SK-N-SH treated with all-trans-retinoic acid at 6 μM for 48 hours (cell line): Measurements from ENCODE around the gene SLC25A53.

Experiments
- ATAC-seq: fragments of 200-7000 bp; cut with Tn5 transposase; 3 replicates; pipeline ENCODE4 v1.9.1; 2020; ENCODE audit warnings: mild to moderate bottlenecking, moderate library complexity
- ARNTL ChIP-seq: fragments of 450-650 bp; formaldehyde crosslinking; IDR thresholded peaks from 2 replicates; pipeline ENCODE4 v1.5.0; 2020; ENCODE audit warnings: low read depth, mild to moderate bottlenecking, moderate library complexity, borderline replicate concordance
- BACH2 ChIP-seq: fragments of 250-450 bp; sonication (Bioruptor Pico); IDR thresholded peaks from 2 replicates; pipeline ENCODE4 v1.9.0; 2021; ENCODE audit warnings: mild to moderate bottlenecking, borderline replicate concordance
- CREB5 ChIP-seq: fragments of 250-450 bp; sonication (Bioruptor Pico); IDR thresholded peaks from 2 replicates; pipeline ENCODE4 v1.5.1; 2020; ENCODE audit warnings: low read depth, mild to moderate bottlenecking, moderate library complexity
- CSDC2 ChIP-seq: fragments of 250-450 bp; sonication (Bioruptor Pico); IDR thresholded peaks from 2 replicates; pipeline ENCODE4 v1.5.0; 2020; ENCODE audit warnings: mild to moderate bottlenecking, moderate library complexity
- GLIS3 ChIP-seq: fragments of 250-450 bp; sonication (Bioruptor Pico); IDR thresholded peaks from 2 replicates; pipeline ENCODE4 v1.5.0; 2020; ENCODE audit warnings: mild to moderate bottlenecking, moderate library complexity
- ISL1 ChIP-seq: fragments of 250-450 bp; sonication (Bioruptor Pico); IDR thresholded peaks from 2 replicates; pipeline ENCODE4 v2.1.2; 2022; ENCODE audit warnings: mild to moderate bottlenecking, moderate library complexity
- OSR1 ChIP-seq: fragments of 250-450 bp; sonication (Bioruptor Pico); IDR thresholded peaks from 2 replicates; pipeline ENCODE4 v1.8.0; 2022; ENCODE audit warnings: moderate library complexity, mild to moderate bottlenecking, inconsistent platforms
- PATZ1 ChIP-seq: fragments of 250-450 bp; sonication (Bioruptor Pico); IDR thresholded peaks from 2 replicates; pipeline ENCODE4 v1.8.0; 2020; ENCODE audit warnings: mild to moderate bottlenecking, moderate library complexity, borderline replicate concordance
- POU6F1 ChIP-seq: fragments of 250-450 bp; sonication (Bioruptor Pico); IDR thresholded peaks from 2 replicates; pipeline ENCODE4 v1.8.0; 2021; ENCODE audit warnings: low read depth, mild to moderate bottlenecking, moderate library complexity, borderline replicate concordance
- PPARA ChIP-seq: fragments of 250-450 bp; sonication (Bioruptor Pico); IDR thresholded peaks from 2 replicates; pipeline ENCODE4 v1.5.0; 2020; ENCODE audit warnings: mild to moderate bottlenecking, borderline replicate concordance
- SNAI2 ChIP-seq: fragments of 250-450 bp; sonication (Bioruptor Pico); IDR thresholded peaks from 2 replicates; pipeline ENCODE4 v1.5.0; 2020; ENCODE audit warnings: mild to moderate bottlenecking, moderate library complexity
- TOX ChIP-seq: fragments of 250-450 bp; sonication (Bioruptor Pico); IDR thresholded peaks from 2 replicates; pipeline ENCODE4 v1.8.0; 2021; ENCODE audit warnings: mild to moderate bottlenecking, moderate library complexity, borderline replicate concordance
- TSHZ2 ChIP-seq: fragments of 250-450 bp; sonication (Bioruptor Pico); IDR thresholded peaks from 2 replicates; pipeline ENCODE4 v1.5.0; 2020; ENCODE audit warnings: mild to moderate bottlenecking, moderate library complexity
- ZC3H10 ChIP-seq: fragments of 250-450 bp; sonication (Bioruptor Pico); IDR thresholded peaks from 2 replicates; pipeline ENCODE4 v1.5.1; 2021; ENCODE audit warnings: mild to moderate bottlenecking, moderate library complexity
- ZFP30 ChIP-seq: fragments of 450-650 bp; formaldehyde crosslinking; IDR thresholded peaks from 2 replicates; pipeline ENCODE4 v1.5.0; 2022; ENCODE audit warnings: mild to moderate bottlenecking, moderate library complexity
- ZNF565 ChIP-seq: fragments of 450-650 bp; formaldehyde crosslinking; conservative IDR thresholded peaks from 2 replicates; pipeline ENCODE4 v1.5.0; 2020; ENCODE audit warnings: low read depth, mild to moderate bottlenecking, moderate library complexity
- ZNF70 ChIP-seq: fragments of 450-650 bp; formaldehyde crosslinking; IDR thresholded peaks from 2 replicates; pipeline ENCODE4 v1.5.0; 2020; ENCODE audit warnings: mild to moderate bottlenecking, moderate library complexity
- TF ChIP-seq, protein P1 (sequence below): fragments of 250-450 bp; sonication (Bioruptor Pico); IDR thresholded peaks from 2 replicates; pipeline ENCODE4 v1.5.1; 2021; ENCODE audit warnings: mild to moderate bottlenecking, moderate library complexity

The SLC25A53 gene

DNA sequence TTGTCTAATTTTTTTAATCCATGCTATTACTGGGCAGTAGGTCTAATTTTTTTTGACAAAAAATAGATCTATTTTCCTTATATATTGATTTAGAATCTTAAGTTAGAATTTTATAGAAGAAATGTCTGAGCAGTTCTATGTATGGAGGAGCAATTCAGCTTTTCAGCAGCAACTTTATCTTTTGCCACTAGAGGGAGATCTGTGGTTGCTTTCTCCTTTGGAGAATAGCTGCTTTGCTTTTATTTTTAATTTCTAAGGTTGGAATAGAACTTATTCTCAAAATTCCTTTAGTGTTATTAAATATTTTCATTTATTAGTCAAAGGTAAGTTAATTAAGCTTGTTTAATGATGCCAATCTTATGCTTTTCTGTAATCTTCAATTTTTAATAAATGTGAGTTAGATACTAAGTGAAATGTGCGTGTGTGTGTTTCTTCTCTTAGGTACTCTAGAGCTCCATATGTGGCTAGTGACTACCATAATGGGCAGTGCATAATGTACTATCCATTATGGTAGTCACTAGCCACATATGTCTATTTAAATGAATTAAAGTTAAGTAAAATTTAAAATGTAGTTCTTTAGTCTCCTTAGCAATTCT lies 38.8 kb upstream of the SLC25A53 start:
- TF ChIP-seq ZNF565 (CRISPR knock-in tag) (no peak), CREB5 (CRISPR knock-in tag) (no peak), PATZ1 (CRISPR knock-in tag) (no peak), ZNF70 (CRISPR knock-in tag) (no peak), GLIS3 (CRISPR knock-in tag) (no peak), ZFP30 (CRISPR knock-in tag) (no peak), PPARA (CRISPR knock-in tag) (no peak), TOX (CRISPR knock-in tag) (no peak), TSHZ2 (CRISPR knock-in tag) (no peak), SNAI2 (CRISPR knock-in tag) (no peak), ISL1 (no peak), ARNTL (no peak), ZC3H10 (CRISPR knock-in tag) (no peak)
- TF ChIP-seq, protein P1, sequence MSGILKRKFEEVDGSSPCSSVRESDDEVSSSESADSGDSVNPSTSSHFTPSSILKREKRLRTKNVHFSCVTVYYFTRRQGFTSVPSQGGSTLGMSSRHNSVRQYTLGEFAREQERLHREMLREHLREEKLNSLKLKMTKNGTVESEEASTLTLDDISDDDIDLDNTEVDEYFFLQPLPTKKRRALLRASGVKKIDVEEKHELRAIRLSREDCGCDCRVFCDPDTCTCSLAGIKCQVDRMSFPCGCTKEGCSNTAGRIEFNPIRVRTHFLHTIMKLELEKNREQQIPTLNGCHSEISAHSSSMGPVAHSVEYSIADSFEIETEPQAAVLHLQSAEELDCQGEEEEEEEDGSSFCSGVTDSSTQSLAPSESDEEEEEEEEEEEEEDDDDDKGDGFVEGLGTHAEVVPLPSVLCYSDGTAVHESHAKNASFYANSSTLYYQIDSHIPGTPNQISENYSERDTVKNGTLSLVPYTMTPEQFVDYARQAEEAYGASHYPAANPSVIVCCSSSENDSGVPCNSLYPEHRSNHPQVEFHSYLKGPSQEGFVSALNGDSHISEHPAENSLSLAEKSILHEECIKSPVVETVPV (CRISPR knock-in tag) = no peak
- ATAC-seq = peak; percentile 80

DNA sequence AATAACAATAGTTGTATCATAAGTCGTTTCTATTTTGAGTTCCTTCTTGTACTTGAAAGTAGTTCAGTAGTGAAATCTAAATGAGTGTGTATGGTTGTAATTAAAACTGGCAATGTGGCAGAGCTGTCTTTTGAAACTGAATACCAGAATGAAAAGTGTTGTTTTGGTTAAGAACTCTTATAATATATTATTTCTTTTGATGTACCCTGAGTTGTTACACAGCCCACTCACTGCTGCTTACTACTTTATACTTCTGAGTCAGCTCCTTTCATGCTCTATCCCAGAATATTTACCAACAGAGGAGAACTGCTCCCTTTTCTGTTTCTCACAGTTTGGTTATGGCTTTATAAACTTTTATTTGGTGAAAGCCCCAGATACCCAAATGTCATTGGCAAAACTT lies 38.2 kb upstream of the SLC25A53 start:
- no peak for TF ChIP-seq ZNF565 (CRISPR knock-in tag)
- no peak; the same call in 2 of the 3 replicates for ATAC-seq

DNA sequence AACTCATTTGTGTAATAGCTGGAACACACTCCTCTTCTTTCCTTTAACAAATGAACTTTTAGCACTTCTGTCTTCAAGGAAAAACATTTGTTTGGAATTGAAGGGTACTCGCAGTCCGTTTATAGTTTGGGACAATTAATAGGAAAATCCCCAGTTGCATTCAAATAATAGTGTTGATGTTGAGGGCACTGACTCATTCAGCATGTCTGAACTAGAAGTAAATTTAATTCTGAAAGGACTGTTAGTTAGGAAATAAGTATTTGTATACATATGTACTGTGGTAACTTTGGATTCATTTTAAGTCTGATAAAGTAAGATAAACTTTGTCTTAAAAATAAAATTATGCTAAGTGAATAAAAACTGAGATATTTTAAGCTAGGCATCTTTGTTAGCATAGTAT lies 36.7 kb upstream of the SLC25A53 start:
- no peak for TF ChIP-seq SNAI2 (CRISPR knock-in tag)
- no peak for ATAC-seq

- ATAC-seq = no peak
- TF ChIP-seq ZFP30 (CRISPR knock-in tag) = no peak
- TF ChIP-seq SNAI2 (CRISPR knock-in tag) = no peak
- TF ChIP-seq ISL1 = no peak
- no peak for TF ChIP-seq CSDC2 (CRISPR knock-in tag)
- no peak for TF ChIP-seq POU6F1 (CRISPR knock-in tag)
- TF ChIP-seq GLIS3 (CRISPR knock-in tag) = no peak
- TF ChIP-seq BACH2 = no peak
- no peak for TF ChIP-seq PPARA (CRISPR knock-in tag)
- no peak for TF ChIP-seq PATZ1 (CRISPR knock-in tag)
- no peak for TF ChIP-seq OSR1 (CRISPR knock-in tag)
Measured at GRCh38 chrX:104189837-104190236, 33.0 kb upstream of the SLC25A53 start.
